Breast epithelium (tissue), 4 donors: ENCODE data around the gene ANGPTL2. TPM values are rescaled to one million over a fixed set of nuclear protein-coding genes. Genes with fewer than 3 reads are reported as not detected.
A peak's percentile ranks its signal among the peaks of the same experiment; 100 is the strongest.

ENCODE experiments used
- DNase-seq, 2 donors: peaks; one replicate each; pipeline ENCODE4 v3.0.0-alpha.2; 2019; ENCODE audit warnings: low spot score in 2 of 2
- H3K27ac ChIP-seq, 2 donors: fragments of 200-600 bp; sonication (generic) in 1 of 2; one replicate each; pipeline ENCODE4 v1.5.1; 2016 to 2019; ENCODE audit warnings: mild to moderate bottlenecking in 1 of 2
- H3K27me3 ChIP-seq, 2 donors: fragments of 200-600 bp; sonication (generic) in 1 of 2; one replicate each; pipeline versions ENCODE4 v1.5.1 to v1.6.0; 2017 to 2019; ENCODE audit warnings: control low read depth in 1 of 2, mild to moderate bottlenecking in 1 of 2
- H3K36me3 ChIP-seq: fragments of 200-600 bp; one replicate; pipeline ENCODE4 v1.5.1; 2019
- H3K4me1 ChIP-seq, 2 donors: fragments of 200-600 bp; sonication (generic); one replicate each; pipeline ENCODE4 v1.5.1; 2016 to 2019; ENCODE audit warnings: control low read depth in 1 of 2
- H3K4me3 ChIP-seq, 3 donors: fragments of 200-600 bp; sonication (generic); 1 replicate in 2 of 3; 2 replicates in 1 of 3; pipeline ENCODE4 v1.5.1; 2016 to 2019; ENCODE audit warnings: mild to moderate bottlenecking in 3 of 3, moderate library complexity in 2 of 3
- H3K9me3 ChIP-seq, 2 donors: fragments of 200-600 bp; sonication (generic) in 1 of 2; one replicate each; pipeline ENCODE4 v1.5.1; 2016 to 2019; ENCODE audit warnings: control low read depth in 1 of 2
- POLR2A ChIP-seq: fragments of 450-650 bp; IDR thresholded peaks from one replicate; pipeline ENCODE4 v1.6.1; 2016; ENCODE audit warnings: antibody characterized with exemption, mild to moderate bottlenecking, moderate library complexity
- POLR2AphosphoS5 ChIP-seq, 3 donors: sonication (generic); formaldehyde crosslinking; IDR thresholded peaks; one replicate each; pipeline ENCODE4 v1.6.1; 2017; ENCODE audit warnings: antibody characterized with exemption in 3 of 3
- intact Hi-C: fragments of 100-400 bp; cut with DNase I; formaldehyde crosslinking; loops from one replicate; pipeline ENCODE4 v1.15.1; 2023; ENCODE audit warnings: low total_unique reads
- total RNA-seq, 3 donors: library from RNA; depleted of rRNA; stranded (reverse); fragments of >200 nt; gene quantifications; one replicate each; pipeline ENCODE4 v1.1.0, GENCODE V29; 2016
- TF ChIP-seq, protein P1 (sequence below), 3 donors: fragments of 450-650 bp; IDR thresholded peaks; one replicate each; pipeline ENCODE4 v1.5.1; 2016 to 2017; ENCODE audit warnings: antibody characterized with exemption in 3 of 3, mild to moderate bottlenecking in 3 of 3, moderate library complexity in 3 of 3

ANGPTL2 gene
- total RNA-seq, 3 donors from 2014 or later, result 30.9 to 61.8 (median 51.8) TPM

DNA sequence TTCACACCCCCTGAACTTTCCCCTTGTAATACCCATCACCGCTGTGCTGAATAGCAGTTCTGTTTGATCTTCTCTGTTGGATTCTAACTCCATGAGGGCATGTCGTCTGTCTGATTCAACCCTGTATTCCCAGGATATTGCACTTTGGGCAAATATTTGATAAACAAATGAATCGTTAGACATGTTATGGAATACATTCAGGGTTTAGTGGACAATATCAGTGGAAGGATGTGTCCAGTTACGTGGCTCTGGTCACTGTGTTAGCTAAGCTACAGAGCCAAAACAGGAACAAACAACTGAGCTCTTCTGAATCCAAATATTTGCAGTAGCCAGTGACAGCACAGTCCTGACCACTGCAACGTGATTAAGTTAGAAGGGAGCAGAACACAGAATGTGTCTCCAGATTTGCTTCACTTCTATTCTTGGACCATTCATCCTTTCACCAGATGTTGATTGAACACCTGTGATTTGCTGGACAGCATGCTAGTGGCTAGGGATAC lies 13.2 kb downstream of the ANGPTL2 start:
- no peak overlapping the region for H3K4me3 ChIP-seq
- no peaks in the 10 kb centered on the region for H3K27me3 ChIP-seq
- intact Hi-C loops, result no loop called here
- H3K27ac ChIP-seq, result peak overlapping the region; percentile 34 to 75
- H3K4me1 ChIP-seq, result peaks cover 12 to 19% of the 10 kb centered on the region in 2 donors
- no peaks in the 10 kb centered on the region for H3K36me3 ChIP-seq
- H3K9me3 ChIP-seq, result no peaks in the 10 kb centered on the region
- TF ChIP-seq POLR2A (no peak), POLR2AphosphoS5 (IDR thresholded peaks at IDR 0.05) (no peak)
- TF ChIP-seq, protein P1, sequence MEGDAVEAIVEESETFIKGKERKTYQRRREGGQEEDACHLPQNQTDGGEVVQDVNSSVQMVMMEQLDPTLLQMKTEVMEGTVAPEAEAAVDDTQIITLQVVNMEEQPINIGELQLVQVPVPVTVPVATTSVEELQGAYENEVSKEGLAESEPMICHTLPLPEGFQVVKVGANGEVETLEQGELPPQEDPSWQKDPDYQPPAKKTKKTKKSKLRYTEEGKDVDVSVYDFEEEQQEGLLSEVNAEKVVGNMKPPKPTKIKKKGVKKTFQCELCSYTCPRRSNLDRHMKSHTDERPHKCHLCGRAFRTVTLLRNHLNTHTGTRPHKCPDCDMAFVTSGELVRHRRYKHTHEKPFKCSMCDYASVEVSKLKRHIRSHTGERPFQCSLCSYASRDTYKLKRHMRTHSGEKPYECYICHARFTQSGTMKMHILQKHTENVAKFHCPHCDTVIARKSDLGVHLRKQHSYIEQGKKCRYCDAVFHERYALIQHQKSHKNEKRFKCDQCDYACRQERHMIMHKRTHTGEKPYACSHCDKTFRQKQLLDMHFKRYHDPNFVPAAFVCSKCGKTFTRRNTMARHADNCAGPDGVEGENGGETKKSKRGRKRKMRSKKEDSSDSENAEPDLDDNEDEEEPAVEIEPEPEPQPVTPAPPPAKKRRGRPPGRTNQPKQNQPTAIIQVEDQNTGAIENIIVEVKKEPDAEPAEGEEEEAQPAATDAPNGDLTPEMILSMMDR (IDR thresholded peaks at IDR 0.05), result no peak
- no peak for DNase-seq

DNA sequence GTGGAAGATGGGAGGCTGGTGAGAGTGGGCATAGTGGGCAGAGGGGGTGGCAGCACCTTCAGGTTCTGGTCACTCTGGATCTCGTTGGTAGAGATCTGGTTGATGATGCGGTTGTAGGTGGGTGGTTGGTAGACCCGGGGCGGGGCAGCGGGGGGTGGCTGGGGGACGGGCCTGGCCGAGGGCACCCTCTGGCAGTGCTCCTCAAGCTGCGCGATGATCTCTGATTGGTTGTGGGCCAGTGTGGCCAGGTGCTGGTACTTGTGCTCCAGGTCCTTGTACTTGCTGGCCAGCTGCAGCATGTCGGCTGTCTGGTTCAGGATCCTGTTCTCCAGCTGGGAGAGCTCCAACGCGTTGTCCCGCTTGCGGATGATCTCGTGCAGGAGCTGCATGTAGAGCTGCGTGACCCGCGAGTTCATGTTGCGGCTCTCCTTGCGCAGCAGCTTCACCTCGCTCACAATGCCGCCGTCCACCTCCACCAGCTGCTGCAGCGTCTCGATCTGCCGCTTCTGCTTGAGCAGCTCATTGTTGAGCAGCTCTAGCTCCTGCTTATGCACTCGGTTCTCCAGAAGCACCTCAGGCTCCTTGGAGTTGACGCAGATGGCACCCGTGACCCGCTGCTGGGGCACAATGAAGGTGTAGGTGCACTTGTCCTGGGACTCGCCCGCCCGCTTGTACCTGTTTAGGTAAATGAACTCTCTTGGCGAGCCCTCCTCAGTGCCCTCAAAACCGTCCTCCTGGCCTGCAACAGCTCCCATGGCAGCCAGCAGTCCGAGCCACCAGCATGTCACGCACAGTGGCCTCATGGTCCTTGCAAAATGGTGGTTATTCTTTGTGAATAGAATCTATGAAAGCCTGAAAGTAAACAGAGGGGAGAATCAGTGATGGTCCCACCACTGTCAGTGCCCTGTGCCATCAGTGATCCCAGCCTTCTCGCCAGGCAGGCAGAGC lies 14.2 kb downstream of the ANGPTL2 start:
- no peak for DNase-seq
- Histone ChIP-seq H3K4me1 (peaks cover 12 to 25% of the 10 kb centered on the region in 2 donors), H3K36me3 (no peaks in the 10 kb centered on the region), H3K27ac (peak overlapping the region; percentile 45 to 92), H3K9me3 (no peaks in the 10 kb centered on the region), H3K4me3 (no peak overlapping the region), H3K27me3 (no peaks in the 10 kb centered on the region)
- TF ChIP-seq POLR2A (no peak), POLR2AphosphoS5 (IDR thresholded peaks at IDR 0.05) (no peak)
- intact Hi-C loops, result no loop called here

- Histone ChIP-seq H3K27ac (peak overlapping the region; percentile 45 to 92), H3K4me1 (peaks cover 16 to 25% of the 10 kb centered on the region in 2 donors), H3K27me3 (no peaks in the 10 kb centered on the region), H3K9me3 (no peaks in the 10 kb centered on the region), H3K4me3 (no peak overlapping the region), H3K36me3 (no peaks in the 10 kb centered on the region)
- intact Hi-C loops, result no loop called here
- no peak for DNase-seq
- TF ChIP-seq, protein P1 (IDR thresholded peaks at IDR 0.05), result no peak
- TF ChIP-seq POLR2A (no peak), POLR2AphosphoS5 (IDR thresholded peaks at IDR 0.05) (no peak)
These were observed 15.1 kb downstream of the ANGPTL2 start for GRCh38 chr9:127107171-127107928.

- no peaks in the 10 kb centered on the region for H3K9me3 ChIP-seq
- no peak overlapping the region for H3K4me3 ChIP-seq
- TF ChIP-seq, protein P1 (IDR thresholded peaks at IDR 0.05), result no peak
- TF ChIP-seq POLR2AphosphoS5 (IDR thresholded peaks at IDR 0.05), result no peak
- peak overlapping the region; percentile 81 to 92 for H3K27ac ChIP-seq
- H3K4me1 ChIP-seq, result peaks cover 16 to 17% of the 10 kb centered on the region in 2 donors
- H3K27me3 ChIP-seq, result no peaks in the 10 kb centered on the region
- H3K36me3 ChIP-seq, result no peaks in the 10 kb centered on the region
- DNase-seq, result no peak
- intact Hi-C loops, result no loop called here
These were observed 16.0 kb downstream of the ANGPTL2 start for GRCh38 chr9:127106466-127106855.

DNA sequence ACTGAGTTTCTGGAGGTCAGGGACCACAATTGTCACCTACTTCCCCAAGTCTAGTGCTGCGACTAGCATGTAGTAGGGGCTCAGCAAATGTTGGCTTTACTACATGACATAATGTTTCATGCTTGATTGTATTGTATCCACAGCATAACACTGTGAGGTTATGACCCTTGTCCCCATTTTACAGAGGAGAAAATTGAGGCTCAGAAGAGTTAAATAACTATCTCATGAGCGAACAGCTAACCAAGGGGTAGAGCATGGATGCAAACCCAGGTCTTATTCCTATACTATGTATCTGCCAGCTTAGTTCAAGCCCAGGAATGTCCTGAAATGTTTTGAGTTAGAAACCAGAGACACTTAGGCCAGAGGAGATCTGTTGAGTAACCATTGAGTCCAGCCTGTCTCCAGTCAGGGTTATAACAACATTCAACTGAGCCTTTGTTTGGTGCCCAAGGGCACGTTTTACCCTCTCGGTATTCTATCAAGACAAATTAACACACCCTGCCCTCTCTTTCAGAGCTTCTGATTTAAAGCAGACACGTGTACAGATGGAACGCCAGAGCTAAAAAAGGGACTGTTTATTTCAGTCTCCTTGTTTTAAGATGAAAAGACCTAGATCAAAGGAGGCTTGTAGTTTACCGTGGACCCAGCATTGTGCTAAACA lies 16.5 kb downstream of the ANGPTL2 start:
- no peak for DNase-seq
- H3K4me3 ChIP-seq, result no peak overlapping the region
- H3K36me3 ChIP-seq, result no peaks in the 10 kb centered on the region
- TF ChIP-seq POLR2A (no peak), POLR2AphosphoS5 (IDR thresholded peaks at IDR 0.05) (no peak)
- TF ChIP-seq, protein P1 (IDR thresholded peaks at IDR 0.05), result no peak
- H3K4me1 ChIP-seq, result peaks cover 14 to 15% of the 10 kb centered on the region in 2 donors
- peak overlapping the region; percentile 81 to 92 for H3K27ac ChIP-seq
- no peaks in the 10 kb centered on the region for H3K9me3 ChIP-seq
- no peaks in the 10 kb centered on the region for H3K27me3 ChIP-seq
- intact Hi-C loops, result no loop called here
